ENCODE measurements around the gene TCF19.
"Not testable (repeated sequence)": the region's sequence is repeated elsewhere in the genome, so short reads cannot be mapped to it uniquely, and the experiment has no call there.

TCF19 gene

GRCh38 chr6:31163922-31164321, 5.5 kb downstream of the TCF19 start:
- DNase-seq: no peak

- not testable (repeated sequence) for DNase-seq
These were observed 6.2 kb downstream of the TCF19 start for GRCh38 chr6:31164475-31165063.

GRCh38 chr6:31165064-31165832, 6.9 kb downstream of the TCF19 start:
- DNase-seq: not testable (repeated sequence)

- DNase-seq: no peak
These were observed 7.6 kb downstream of the TCF19 start for GRCh38 chr6:31165986-31166385.

GRCh38 chr6:31168606-31169005, 10.2 kb downstream of the TCF19 start:
- no peak for DNase-seq

- DNase-seq: no peak
These were observed 10.9 kb downstream of the TCF19 start for GRCh38 chr6:31169123-31169857.

- not testable (repeated sequence) for DNase-seq
These were observed 11.6 kb downstream of the TCF19 start for GRCh38 chr6:31169858-31170599.

GRCh38 chr6:31170600-31170881, 12.2 kb downstream of the TCF19 start, which contains the start of gene POU5F1:
Gene POU5F1 (minus strand): TSS chr6:31170682. CDS start chr6:31170620, 62 bp downstream.
- no peak for DNase-seq

GRCh38 chr6:31170987-31171671, 12.7 kb downstream of the TCF19 start:
- no peak for DNase-seq

GRCh38 chr6:31171931-31172905, 13.8 kb downstream of the TCF19 start:
- no peak for DNase-seq

- no peak for DNase-seq
These were observed 14.6 kb downstream of the TCF19 start for GRCh38 chr6:31172973-31173384.

GRCh38 chr6:31173406-31173805, 15.0 kb downstream of the TCF19 start:
- DNase-seq: no peak

GRCh38 chr6:31174378-31174777, 16.0 kb downstream of the TCF19 start:
- no peak for DNase-seq

- no peak for DNase-seq
These were observed 17.6 kb downstream of the TCF19 start for GRCh38 chr6:31175971-31176370.

- DNase-seq: no peak
These were observed 20.0 kb downstream of the TCF19 start for GRCh38 chr6:31178143-31179041.

- DNase-seq: no peak
These were observed 20.6 kb downstream of the TCF19 start for GRCh38 chr6:31179042-31179386.

- DNase-seq: no peak
These were observed 21.5 kb downstream of the TCF19 start for GRCh38 chr6:31179896-31180295.

- DNase-seq: no peak
These were observed 22.1 kb downstream of the TCF19 start for GRCh38 chr6:31180500-31180899.

GRCh38 chr6:31183287-31183686, 24.9 kb downstream of the TCF19 start:
- DNase-seq: not testable (repeated sequence)

- DNase-seq: not testable (repeated sequence)
These were observed 25.5 kb downstream of the TCF19 start for GRCh38 chr6:31183859-31184258.

All from SW 1271 (cell line).